HG03469 (cell line): ENCODE measurements around the gene ZFHX3.
A peak's percentile ranks its signal among the peaks of the same experiment; 100 is the strongest.

Source experiments
- ATAC-seq: cut with Tn5 transposase; IDR thresholded peaks from one replicate; pipeline ENCODE4 v1.9.1; 2021; ENCODE audit warnings: mild to moderate bottlenecking, moderate library complexity, moderate number of reproducible peaks; ENCODE audit not compliant: unreplicated experiment

ZFHX3 gene

DNA sequence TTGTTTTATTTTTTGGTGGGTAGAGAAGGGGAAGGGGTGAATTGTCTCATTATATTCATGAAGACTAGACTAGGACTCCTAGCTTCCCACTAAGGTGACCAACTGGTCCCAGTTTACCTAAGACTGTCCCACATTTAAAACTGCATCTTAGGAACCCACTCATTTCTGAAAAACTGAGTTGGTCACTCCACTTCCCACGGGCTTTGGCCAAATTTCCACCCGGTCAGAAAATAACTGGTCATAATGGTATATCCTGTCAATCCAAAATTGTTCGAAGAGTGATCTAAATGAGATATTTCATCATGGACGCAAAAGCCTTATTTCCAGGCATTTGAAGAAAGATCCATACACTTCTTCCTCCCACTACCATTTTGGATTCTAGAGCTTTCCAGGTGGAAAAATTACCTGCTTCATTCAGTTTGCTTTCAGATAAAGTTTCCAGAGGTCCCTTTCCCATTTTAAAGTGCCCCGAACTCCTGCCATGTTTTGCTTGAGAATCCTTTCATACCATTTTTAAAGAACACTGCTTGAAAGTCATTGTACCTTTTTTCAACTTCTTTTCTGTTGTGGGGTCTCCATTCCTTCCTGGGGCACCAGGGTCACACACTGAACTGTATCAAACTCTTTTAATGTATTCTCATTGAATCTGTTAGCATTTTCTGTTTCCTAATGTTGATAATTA is 21.8 kb upstream of the ZFHX3 start:
- no peak for ATAC-seq

DNA sequence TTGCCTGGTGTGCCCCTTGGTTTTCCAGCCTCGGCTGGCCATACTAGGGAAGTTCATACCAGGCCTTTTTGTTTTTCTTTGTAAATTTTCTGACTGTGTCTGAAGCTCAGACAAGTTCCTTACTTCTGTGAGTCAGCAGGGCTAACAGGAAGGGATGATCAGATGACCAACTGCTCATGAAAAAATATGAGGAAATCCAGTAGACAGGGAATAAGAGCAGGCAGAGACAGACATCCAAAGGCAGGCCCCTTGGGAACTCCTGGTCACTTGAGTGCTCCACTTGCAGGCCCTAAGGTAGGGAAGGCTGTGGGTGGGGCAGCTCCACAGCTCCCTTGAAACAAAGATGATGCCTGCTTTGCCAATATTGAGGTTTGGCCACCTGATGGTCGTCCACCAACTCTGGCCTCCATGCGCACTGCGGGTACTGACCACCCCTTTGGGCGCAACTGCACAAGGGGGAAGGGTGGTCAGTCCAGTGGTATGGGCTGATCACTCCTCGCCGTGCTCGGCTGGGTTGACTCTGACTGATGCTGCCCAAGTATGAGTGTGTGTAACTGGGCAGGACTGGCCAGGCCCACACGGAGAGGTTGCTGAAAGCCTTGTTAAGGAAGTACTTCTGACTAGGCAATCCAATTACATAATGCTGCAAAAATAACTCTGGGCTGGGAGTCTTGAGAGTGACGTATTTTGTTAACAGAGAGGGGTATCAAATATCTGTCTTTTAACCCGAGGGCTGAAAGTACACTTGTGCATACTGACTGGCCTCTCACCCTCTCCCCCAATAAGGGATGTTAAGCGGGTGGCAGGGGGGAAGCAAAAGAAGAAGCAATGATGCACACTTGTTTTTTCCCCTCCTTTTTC is 20.8 kb upstream of the ZFHX3 start:
- no peak for ATAC-seq

DNA sequence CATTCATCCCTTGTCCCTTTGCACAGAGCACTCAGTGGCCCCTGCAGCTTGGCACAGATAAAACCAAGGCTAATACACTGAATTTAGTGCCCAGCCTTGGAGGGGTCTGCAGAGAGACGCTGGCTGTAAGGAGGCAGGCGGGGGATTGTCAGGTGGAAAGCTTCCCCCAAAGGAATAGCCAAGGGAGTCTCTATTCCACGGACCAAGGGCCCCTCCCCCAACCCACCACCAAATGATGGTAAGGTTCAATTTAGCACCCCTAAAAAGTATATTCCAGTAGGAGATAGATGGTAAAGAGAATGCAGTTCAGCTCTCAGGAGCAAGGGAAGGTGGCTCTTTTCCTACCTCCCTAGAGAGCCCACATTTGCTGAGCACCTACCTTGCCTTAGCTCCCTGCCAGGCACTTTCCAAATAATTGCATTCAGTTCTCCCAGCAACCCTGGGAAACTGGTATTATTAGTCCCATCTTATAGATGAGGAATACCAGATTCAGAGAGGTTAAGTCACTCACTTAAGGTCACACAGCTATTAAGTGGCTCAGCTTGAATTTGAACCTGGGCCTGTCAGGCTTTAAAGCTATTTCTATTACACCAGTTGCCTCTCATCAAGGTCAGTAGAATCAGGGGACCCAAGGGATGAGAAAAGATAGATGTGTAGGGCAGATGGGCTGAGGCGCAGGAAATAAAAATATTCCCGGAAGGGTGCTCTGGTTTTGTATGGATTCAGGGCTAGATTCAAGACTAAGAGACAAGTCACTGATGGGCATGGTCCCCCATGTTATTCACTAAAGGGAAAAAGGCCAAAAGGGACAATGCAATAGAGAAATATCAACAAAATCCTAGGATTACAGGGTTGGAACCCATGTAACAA is 20.0 kb upstream of the ZFHX3 start:
- no peak for ATAC-seq

DNA sequence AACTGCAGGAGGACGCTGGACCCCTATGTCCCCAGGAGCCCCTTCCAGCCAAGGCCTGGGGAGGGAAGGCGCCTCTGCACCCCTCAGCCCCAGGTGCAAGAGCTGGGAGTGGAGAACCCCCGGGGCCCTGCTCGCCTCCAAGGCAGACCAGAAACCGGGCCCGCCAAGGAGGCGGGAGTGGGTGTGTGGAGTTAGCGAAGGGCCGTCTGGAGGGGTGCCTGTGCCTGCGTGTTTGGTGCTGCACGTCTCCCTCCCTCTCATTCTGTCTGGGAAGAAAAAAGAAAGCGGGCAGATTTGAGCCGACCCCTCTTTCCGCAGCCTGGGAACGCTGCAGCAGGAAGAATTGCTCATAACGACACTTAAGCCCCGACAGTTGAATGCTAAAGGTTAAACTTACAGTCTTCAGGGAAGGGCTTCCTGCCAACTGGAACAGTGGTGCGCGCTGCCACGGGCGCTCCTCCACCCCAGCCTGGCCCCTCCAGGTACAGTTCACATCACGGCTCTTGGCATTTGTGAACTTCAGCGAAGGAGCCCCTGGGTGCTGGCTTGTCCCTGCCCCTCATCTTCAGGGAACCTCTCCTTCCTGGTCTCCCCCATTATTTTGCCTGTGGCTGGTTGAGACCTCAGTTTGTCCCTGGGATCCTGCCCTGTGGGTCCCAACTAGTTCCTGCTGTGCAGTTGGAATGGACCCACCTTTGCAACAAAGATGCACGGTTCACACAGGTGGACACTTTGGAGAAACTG is 19.2 kb upstream of the ZFHX3 start:
- no peak for ATAC-seq

DNA sequence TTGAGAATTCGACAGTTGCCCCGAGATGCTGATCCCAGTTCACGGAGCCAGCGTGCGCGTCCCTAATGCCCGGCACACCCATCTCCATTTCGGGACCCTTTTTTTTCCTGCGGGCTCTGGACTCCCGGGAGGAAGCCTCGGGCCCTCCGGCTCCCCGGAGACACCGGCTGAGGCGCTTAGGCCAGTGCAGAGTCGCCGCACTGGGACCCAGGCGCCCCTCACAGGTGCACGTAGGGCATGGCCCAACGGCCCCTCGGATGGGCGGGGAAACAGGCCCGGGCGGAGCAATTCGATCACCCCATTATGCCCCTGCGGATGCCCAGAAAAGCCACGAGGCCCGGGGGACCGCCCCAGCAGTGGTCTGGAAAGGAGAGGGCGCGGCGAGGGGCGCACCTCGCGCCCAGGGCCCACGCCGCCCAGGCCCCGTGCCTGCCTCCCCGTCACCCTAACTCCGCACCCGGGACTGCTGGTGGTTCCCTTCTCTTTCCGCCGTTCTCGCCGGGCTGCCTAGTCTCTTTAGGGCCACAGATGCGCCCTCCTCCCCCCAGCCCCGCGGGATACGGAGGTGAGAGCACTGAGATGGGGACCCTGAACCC is 18.5 kb upstream of the ZFHX3 start:
- ATAC-seq: no peak

DNA sequence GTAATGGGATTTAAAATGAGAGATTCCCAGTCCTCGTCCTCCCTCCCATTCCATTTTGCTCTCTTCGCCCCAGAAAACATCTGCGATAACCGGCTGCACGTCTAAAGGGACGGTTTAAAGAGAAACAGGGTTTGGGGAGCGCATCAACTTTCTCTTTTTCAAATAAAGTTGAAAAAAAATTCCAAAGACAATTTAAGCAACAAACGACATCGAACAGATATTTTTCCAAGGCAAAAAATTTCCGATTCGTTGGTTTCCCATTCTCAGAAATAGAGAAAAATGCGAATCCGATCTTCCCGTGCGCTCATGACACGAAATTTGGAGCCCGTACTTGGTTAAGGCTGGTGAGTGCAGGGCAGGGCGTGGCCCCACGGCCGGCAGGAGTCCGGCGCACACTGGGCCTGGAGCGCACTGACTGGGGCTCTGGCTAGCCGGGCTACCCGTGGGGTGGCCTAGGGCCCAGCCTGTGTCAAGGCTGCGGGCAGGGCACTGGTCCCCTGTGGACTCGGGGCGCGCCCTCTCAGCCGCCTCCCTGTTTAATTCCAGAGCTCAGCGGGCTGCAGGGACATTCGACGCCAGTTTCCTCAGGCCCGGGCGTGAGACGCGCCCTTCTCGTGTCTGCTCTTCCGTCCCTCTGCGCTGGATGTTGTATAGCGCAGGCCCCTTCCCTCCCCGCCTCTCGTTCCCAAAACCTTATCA is 17.9 kb upstream of the ZFHX3 start:
- no peak for ATAC-seq

DNA sequence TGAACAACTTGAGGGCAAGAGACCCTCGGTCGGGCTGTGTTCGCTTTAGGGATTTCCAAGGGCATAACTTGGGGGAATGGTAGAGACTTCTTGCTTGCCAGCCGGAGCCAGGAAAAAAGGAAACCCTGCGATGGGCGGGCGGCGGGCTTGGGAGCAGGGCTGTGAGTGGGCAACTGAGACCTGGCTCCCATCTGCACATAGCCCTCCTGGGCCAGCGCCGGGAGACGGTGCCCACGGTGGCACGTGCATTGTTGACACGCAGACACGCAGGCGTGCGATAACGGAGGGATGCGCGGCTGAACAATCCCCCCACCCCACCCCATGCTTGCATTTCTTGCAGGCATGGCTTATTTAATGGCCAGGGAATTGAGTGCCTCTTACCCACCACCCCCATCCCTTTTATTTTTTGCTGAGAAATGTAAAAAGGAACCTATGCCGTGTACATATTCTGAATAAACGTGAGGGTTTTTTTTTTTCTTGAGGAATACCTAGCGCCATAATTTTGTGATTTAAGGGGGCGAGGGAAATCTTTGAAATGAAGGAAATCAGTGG is 17.1 kb upstream of the ZFHX3 start:
- ATAC-seq: no peak

DNA sequence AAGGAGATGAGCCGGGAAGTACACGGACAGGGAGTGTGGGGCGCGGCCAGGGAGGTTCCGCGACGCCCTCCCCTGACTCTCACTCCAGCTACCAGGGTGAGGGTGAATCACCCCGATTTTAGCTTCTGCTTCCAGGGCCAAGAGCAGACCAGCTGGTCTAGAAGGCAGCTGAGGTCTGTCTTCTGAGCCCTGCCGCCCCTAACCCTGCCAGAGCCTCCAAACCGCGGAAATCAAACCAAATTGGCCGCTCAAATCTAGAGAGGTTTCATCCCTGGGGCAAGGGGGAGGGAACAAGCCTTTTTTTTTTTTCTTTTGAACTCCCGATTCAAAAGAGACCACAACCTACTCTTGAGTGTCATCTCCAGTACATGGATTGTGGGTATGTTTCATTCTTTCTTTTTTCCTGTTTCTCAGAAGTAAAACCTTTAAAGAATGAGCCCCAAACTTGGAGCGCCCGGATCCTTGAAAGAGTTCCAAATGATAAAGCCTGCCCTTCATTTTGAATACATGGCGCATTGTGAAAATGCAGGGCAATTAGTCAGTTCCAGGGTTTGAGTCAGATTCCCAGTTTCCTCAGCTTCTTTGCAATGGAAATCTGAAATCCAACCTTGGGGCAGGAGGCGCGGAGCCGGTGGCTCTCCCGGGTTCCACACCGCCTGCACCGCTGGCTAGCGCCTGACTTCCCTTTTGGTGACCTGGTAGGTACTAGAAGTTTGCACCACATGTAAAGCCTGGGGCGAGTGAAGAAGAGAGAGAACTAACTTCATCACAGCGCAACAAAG is 16.5 kb upstream of the ZFHX3 start:
- no peak for ATAC-seq

DNA sequence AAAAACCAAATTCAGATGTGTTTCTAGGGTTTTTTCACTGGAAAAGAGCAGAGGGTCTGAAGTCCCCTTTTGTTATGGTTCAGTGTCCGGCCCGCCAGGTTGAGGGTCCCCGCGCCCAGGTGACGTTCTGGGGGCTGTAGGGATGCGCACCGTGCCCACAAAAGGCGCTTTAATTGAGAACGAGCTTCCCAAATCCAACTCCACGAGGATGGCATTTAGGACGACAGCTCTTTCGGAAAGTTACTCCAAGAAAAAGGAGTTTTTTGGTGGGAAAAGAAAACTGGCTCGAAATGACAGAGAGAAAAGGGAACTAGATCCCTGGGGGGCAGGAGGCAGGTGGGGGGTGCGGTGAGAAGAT is 15.9 kb upstream of the ZFHX3 start:
- ATAC-seq: no peak

DNA sequence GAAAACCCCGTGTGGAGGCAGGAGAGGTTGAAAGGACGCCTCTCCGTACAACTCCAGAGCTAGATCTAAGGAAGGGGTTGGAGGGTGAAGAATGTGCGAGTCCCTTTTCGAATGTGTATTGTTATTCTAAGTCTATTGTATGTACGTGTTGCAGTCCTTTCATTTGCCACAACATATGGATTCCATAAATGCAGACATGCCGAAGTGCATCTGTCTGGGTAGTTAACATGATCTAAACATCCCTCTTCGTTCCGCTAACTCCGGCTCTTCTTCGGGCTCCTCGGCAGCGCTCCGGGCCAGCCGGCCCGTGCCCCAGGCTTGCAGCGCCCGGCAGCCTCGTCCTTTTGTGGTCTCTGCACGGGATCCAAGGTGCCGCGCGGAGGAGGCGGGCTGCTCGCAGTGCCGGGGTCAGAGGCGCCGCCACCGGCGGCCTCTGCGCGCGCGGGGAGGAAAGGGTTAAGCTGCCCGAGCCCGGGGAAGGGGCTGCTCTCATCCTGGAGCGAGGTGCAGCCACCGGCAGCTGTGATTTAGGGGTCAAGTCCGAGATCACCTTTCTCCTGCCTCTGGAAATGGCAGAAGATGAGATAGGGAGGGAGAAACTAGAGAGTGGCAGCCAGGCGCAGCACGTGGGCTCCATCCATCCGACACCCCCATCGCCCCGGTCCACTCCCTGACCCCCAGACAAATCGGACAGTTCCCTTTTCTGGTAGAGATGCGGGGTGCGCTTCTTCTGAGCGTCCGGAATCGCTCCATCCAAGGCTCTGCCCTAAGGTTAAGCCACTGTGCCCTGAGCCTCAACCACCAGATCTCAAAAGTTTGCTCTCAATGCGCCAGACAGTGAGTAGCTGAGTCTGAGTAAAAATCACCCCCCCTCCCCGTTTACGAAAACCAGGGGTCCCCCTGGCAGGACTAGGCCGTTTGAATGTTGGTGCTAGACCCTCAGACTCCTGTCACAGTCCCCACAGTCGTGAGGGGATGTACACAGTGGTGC is 15.1 kb upstream of the ZFHX3 start:
- ATAC-seq: no peak

DNA sequence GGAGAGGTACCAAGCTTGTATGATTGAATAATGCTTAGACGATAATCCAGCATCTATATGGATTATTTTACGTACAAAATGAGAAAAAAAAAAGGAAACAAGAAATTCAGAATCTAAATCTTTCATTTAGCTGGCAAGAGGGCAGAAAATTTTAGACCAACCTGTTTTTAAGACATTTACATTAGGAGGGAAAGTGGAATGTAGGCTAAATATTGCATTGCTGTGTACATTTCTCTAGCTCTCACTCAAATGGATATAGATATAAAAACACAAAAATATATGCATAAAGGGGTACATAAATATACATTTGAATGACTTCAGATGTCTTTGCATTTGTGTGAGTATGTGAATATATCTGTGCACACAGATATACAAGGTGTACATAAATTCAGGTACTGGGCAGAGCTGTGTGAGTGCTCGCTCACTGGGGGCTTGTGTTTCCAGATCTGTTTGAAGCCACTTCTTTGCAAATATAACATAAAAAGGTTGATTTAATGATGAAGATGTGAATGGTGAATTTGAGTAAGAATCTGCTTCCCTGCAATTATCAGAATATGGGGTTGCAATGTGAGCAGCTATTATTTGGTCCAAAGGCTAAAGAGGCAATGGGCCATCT is 14.2 kb upstream of the ZFHX3 start:
- ATAC-seq: no peak

DNA sequence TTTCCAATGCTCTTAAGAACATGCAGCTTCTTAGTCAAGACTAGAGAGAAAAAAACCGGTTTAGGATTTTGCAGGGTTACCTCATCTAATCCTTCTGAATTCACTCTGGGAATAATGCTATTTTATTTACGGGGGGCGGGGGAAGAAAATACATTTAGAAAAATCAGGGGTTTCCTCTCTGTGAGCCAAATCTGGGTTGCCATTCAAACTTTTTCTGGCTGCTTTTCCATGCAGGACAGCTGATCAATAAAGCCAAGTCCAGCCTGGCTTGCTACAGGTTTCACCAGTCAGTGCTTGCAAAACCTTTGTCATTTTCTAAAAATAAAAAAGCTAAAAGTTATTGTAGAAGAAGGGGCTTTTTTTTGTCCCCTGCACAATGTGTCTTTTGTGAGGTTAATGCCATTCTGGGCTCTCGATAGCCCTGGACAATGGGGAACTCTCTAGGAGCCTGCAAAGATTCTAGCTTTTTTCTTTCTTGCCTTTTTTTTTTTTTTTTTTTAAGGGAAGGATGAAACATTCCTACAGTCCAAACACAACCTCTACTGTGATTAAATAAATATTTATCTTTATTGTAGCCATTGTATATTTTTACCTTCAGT is 13.1 kb upstream of the ZFHX3 start:
- no peak for ATAC-seq

DNA sequence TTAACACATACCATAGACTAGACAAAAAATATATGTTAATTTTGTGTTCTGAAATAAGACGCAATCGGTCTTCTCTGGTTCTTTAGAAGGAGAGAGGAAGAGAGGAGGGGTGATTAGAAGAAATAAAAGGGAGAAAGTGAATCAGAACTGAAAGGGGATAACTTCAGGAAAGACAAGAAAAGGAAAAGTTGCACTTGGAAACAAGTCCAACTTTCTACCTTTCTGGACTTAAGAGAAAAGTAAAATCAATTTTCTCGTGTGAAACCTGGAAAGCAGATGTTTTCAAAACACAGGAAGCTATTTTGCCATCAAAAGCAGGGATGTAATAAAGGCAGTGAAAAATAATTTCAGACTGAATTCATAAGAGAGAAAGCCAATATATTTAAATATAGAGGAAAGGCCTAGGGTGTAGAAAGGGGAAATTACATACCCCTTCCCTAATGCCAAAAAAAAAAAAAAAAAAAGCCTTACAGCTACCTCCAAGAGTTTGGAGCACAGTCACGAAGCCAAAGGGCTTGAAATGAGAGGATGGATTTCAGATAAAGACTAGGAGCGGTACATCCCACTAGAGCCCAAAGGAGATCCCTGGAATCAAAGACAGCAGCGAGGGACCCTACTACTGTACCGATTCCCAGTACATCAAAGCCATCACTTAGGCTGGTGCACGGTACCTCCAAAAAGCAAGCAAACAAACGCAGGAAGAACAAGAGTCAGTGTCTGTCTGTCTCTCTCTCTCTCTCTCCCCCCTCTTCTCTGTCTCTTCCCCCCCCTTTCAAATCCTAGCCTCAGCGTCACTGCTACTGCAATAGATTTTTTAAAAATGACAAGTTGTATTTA is 12.1 kb upstream of the ZFHX3 start:
- no peak for ATAC-seq

DNA sequence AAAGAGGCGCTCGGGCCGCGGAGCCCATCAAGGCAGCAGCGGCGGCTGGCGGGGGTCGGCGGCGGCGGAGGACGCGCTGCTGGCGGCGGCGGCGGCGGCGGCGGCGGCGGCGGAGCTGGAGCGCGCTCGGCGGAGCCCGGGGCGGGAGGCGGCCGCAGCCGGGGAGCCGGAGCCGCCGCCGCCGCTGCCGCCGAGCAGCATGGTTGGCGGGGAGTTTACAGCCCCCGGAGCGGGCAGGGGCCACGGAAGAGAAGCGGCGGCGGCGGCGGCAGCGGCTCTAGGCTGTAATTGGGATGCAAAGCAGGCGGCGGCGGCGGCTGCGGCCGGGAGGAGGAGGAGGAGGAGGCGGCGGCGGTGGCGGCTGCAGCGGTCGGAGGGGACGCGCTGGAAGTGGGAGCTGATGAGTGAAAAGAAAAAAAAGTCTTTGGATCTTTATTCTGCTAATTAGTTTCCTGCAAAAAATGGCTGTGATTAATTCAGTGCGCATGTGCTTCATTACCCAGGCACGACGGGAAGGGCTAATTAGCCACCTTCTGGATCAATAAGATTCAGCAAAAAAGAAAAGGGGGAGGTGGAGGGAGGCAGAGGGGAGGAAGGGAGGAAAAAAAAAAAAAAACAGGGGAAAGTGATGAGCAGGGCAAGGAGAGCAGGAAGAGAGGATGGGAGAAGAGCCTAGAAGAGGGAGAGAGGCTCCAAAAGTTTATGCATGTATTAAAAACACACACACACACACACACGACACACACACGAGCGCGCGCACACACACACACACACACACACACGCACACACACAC is 10.9 kb upstream of the ZFHX3 start:
- no peak for ATAC-seq

DNA sequence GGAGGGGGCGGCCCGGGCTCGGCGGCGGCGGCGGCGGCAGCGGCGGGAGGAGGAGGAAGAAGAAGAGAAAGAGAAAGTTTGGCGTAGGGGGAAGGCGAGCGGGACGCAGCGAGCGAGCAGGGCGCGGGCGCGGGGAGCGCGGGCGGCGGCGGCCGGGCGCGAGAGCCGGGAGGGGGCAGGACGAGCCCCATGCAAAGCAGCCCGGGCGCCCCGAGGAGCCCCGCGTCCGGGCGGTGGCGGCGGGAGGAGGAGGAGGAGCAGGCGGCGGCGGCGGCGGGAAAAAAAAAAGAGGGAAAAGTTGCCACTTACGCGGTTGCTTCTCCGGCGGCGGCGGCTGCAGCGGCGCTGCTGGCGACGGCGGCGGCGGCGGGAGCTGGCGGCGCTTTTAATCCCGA is 10.3 kb upstream of the ZFHX3 start:
- peak; percentile 39 for ATAC-seq
